SK-N-SH treated with all-trans-retinoic acid at 6 μM for 48 hours (cell line): ENCODE data around the gene HAPSTR1.

Source experiments
- ATAC-seq: fragments of 200-7000 bp; cut with Tn5 transposase; 3 replicates; pipeline ENCODE4 v1.9.1; 2020; ENCODE audit warnings: mild to moderate bottlenecking, moderate library complexity
- TCF4 ChIP-seq: fragments of 250-450 bp; sonication (Bioruptor Pico); IDR thresholded peaks from 2 replicates; pipeline ENCODE4 v1.8.0; 2021; ENCODE audit warnings: mild to moderate bottlenecking, moderate library complexity, borderline replicate concordance
- ZNF8 ChIP-seq: fragments of 450-650 bp; formaldehyde crosslinking; IDR thresholded peaks from 2 replicates; pipeline ENCODE4 v1.5.0; 2020; ENCODE audit warnings: mild to moderate bottlenecking, moderate library complexity

Gene HAPSTR1

GRCh38 chr16:9139965-9140364 is 48.5 kb downstream of the HAPSTR1 start:
- TF ChIP-seq ZNF8 (CRISPR knock-in tag) (no peak), TCF4 (CRISPR knock-in tag) (no peak)
- ATAC-seq: peak; percentile 76
